Measurements from ENCODE around the gene WDFY4.

Gene WDFY4

DNA sequence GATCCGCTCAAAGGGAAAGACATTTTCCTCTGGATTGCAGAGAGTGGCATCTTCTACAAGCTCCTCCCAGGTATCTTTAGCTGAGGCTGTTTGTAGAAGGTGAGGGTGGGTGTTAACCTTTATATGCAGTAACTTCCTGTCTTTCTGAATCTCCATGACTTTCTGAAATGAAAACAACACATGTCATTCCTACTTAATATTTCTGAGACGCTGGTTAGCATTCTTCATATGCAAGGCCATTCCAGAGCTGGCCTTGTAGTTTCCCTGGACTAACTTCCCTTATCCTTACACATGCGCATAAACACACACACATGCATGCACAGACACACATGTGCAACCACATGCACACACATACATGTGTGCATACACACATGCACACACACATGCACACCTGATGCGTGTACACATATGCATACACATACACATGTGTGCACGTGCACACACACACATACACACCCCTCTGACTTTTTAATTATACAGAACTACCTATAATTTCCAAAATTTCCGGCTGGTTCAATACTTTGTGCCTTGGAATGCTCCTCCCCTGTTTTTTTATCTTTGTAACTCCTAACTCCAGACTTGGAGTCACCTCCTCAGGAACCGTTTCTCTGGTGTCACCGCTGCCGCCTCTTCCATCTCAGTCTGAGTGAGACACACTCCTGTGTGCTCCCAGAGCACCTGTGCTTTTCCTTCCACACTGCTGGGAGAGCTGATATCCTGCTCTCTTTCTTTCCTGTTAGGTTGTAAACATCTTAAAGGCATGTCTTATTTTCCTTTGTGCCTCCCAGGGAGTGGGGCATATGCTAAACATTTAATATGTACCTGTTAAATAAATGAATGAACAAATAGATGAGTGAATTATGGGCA lies 199.7 kb downstream of the WDFY4 start:
- no peak for DNase-seq

DNA sequence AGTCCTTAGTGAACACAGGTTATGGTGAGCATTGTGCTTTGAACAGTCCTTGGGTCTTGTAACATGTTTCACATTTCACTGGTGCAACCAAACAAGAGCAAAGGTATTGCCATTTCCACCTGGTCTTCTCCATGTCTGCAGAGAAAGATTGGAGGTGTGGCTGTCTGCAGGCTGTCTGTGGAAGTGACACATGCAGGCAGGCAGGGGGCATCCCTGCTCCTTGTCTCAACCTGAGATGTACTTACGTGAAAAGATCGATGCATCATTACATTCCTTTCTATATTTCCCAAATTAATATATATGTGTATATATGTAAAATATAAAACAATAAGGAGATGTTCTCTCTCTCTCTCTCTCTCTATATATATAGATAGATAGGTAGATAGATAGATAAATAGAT lies 200.7 kb downstream of the WDFY4 start:
- peak; percentile 45 for DNase-seq

DNA sequence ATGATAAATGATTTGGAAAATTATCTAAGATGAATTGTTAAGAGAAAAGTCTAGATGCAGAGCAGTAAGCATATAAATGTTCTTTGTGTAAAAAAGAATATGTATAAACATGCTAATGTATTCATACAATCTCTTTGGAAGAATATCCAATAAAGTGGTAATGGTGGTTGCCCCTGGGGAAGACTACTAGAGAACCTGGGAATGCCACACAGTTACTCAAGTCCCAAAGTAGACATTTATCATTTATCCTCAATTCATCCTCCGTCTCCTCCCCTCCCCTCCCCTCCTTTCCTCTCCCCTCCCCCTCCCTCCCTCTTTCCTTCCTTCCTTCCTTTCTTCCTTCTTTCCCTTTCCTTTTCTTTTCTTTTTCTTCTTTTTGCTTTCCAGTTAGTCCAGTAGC lies 203.3 kb downstream of the WDFY4 start:
- DNase-seq = no peak

DNA sequence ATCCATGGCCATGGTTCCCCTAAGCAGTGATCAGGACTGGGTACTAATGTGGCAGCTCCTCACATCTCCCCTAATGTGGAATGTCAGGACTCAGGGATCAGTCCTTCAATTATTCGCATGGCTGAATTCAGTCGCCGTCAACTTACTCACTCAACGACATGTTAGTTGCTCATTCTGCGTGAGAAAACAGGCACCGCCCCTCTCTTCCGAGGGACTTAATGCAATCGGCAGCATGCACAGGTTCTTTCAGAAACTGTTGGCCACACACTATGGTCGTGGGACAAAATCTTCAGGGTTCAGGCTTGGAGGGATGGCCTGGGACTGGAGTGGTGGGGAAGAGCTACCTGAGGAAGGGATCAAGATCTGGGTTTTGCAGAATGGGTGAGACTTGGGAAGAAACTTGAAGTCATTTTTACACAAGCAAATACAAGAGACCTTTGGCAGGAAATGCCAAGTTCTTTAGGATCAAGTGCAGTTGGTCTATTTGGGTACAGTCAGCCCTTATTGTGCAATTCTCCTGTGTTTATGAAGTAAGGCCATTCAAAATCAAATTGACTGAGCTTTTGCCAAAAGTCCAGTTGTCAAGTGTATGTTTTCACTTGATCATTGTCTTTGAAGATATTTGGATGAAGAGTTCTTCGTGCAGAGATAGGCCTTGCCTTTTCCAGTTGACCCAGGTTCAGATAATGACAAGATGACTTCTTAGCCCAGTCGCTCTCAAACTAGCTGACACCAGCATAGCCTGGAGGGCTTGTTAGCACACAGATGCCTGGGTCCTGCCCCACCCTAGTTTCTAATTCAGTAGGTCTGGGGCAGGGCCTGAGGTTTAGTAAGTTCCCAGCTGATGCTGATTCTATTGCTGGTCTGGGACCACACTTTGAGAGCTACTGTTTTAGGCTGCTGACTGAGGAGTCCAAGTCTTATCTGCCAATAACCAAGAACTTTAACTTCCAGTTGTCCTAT lies 206.5 kb downstream of the WDFY4 start:
- no peak for DNase-seq

DNA sequence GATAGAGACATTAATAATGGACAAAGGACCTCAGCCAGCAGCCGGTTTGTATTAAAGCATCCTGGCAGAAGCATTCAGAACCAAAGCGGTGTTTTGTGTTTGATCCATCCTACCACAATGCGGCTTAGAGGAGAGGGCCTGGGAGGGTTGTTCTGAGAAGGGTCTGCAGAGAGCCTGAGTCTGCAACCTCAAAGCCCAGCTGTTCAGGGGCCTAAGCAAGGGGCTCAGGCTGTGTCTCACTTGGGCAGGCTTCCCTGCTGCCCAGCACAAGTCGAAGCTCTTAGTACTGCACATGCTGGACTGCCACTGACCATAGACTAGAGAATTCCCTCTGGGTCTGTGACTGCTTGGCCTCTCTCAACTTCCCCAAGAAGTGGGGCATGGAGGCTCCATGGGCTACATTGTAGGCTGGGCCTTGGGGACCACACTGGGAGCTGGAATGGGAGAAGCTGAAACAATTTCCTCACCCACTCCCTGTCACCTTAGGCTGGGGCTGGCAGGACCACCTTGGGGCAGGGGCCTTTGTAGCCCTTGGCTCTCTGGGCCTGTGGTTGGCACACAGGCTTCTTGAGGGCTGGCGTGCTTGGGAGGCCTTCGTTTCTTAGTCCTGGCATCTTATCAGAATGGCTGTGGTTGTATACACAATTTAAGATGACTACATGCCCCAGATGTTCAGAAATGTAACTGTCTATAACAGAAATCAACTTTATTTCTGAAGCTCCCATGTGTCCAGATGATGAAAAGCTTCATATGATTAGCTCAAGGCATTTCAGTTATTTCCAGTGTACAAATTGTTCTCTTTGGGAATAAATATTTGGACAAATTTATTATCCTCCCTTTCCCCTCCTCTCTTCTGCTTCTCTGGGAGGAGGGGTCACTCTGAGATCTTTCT lies 210.5 kb downstream of the WDFY4 start:
- peak; percentile 44 for DNase-seq

DNA sequence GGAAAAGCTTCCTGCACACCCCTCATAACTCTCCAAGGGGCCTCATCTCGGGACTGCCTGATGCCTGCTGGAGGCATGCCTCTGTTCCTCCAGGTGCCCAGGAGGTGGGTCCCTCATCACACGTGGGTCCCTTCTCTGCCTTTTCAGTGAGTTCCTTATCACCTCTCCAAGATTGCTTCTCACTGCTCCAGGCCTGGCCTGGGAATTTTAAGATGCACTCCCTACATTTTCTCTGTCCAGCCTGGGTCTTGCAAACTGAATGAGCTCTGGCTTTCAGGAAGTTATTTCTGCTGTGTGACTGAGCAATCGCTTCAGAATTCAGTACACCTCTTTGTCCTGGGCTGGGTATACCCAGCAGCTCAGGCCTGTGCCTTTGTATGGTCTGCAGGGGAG lies 211.1 kb downstream of the WDFY4 start:
- no peak for DNase-seq

DNA sequence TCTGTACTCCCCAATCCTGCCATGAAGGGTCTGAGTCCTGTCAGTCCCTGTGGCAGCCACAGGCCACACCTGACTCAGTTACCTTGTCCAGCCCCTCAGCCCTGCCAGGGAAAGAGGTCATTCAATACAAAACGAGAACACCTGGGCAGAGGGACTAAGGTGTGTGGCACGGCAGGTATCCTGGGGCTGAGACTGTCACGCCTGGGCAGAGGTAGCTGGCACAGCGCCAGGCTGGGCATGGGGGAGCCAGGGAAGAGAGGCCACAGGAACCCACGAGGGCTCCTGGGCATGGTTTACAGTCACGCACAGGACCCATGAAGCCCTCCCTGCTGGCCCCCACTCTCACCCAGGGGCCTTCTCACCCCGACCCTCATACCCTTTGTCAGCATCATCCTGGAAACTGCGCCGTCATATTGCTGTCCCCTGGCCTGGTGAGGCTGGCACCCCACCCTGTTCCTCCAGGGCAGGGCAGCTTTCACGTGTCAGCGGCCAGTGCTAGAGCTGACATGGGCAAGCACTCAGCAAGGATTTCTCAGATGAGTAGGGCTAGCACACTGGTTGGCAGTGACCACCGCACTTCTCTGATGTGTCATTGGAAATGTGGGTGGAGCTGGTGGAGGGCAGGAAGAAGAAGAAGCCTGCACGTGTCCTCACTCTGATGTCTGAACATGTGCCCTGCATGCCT lies 212.2 kb downstream of the WDFY4 start:
- DNase-seq = no peak

DNA sequence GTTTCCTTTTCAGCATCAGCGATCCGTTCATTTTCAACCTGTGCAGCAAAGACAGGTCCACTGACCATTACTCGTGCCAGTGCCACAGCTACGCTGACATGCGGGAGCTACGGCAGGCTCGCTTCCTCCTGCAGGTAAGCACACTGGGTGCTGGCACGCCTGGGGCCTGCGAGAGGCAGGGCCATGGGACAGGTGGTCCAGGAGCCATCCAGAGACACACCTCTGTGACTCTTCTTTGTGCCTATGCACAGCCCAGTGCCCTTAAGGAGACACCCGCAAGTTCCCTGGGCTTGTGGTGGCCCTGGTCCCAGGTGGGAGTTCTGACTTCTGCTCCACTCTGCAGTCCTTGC lies 212.7 kb downstream of the WDFY4 start:
- no peak for DNase-seq

DNA sequence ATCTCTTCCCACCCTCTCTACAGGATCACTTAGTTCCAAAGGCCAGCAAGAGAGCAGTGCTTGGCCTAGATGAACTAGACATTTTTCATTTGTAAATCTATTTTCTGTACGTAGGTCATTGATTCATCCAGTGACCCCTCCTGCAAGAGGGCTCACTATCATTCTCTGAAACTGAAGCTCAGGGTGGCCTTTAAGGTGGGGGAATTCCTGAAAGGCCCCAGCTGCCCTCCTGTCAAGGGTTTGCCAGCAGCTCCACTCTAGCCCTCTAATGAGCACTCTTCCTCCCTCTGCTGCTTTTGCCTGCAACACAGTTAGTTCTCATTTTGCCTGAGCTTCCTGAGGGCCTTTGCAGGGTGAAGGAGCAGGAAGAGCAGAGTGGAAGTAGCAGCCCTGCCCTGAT lies 213.8 kb downstream of the WDFY4 start:
- DNase-seq = no peak

DNA sequence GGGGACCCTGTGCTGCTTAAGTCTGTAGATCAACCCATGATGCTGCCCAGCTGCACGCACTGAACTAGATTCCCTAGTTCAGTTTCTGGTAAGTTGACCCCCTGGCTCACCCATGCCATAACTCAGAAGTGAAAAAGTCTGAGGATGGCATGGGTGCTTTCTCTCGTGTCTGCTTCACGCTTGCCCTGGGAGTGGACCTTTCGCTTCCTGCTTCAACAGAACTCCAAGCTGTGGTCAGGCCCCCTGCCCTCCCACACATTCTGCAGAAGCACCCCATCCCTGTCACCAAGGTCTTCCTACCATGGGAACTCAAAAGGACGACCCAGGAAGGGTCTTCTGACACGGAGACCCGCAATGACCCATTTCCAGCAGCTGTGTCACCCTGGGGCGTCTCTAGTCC lies 215.1 kb downstream of the WDFY4 start:
- no peak for DNase-seq

DNA sequence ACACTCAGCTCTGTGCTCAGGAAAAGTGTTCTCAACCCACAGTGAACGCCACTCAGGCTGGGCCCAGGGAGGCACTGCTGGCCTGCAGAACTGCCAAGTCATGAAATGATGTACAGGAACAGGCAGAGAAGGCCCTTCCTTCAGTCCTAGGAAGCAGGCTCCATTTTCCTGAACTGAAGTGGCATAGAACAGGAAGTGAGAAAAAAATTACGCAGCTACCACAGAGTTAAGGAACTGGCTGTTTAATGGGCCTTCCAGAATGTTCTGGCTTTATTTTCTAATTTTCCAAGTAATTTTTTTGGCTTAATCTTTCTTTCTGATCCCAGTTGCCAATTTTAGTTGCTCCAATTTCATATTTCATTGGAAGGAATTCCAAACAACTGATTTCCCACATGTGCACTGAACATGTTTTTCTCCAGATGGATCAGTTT lies 215.7 kb downstream of the WDFY4 start:
- DNase-seq = peak; percentile 55

DNA sequence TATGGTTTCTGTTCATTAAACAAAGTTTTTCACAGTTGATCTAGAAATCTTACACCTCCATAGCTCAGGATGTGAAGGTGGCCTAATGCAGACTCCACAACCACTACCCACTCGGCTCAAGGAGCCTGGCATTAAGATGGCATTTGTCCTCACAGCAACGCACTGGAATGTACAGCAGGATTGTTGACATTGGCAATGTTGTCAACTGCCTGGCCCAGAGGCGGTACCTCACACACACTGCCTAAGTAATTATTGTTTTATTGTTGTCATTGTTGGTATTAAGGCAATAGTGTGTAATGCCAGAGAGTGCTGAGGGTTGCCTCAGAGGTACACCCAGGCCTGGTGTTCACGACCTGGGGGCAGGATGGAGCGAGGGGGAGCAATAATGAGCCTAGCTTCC lies 216.6 kb downstream of the WDFY4 start:
- DNase-seq = peak; percentile 10

DNA sequence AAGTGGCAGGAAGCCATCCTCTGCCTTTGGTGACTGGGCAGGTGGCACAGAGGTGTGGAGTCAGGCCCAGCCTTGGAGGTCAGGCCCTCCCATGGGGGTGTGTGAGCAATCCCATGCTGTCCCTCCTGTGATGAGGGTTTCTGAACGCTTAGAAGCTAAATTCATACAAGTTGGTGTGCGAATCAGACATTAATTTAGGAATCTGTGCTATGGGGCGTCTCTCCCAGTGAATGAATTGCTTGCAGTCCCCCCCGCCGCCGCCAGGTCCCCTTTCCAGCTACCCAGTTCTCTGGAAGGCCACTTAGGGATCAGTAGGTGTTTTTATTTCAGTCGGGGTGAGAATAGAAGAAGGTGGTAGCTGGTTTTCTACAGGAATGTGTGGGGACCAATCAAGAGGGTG lies 217.4 kb downstream of the WDFY4 start:
- peak; percentile 6 for DNase-seq

DNA sequence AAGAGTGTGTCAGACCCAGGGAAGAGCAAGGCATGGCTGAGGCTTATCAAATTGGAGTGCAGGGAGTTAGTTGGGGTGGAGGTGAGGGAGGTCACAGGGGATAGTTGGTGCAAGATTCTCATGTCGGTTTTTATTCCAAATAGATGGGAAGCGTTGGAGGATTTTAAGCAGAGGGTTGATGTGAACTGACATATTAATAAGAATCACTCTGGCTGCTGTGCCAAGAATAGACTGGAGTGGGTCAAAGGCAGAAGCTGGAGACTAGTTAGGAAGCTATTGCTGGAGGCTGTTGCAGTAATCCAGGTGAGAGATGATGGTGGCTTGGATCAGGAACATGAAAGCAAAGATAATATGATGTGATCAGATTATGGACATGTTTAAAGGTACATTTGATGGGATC lies 218.5 kb downstream of the WDFY4 start:
- DNase-seq = peak; percentile 3

DNA sequence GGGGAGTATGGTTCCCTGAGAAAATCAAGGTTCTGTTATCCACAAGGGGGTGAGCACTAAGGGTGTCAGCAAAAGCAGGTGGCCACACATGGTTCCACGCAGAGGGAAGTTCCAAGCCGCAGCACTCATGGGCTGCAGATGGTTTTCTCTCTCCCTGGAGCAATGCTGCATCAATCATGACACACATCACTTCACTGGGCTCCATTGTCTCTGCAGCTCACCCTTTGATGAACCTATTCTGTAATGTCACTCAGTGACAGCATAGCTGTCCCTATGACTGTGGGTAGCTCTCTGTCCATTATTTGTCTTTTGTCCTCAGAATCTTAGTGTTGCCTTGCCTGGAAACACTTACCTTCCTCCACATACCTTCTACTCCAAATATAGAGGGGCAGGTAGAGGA lies 220.2 kb downstream of the WDFY4 start:
- DNase-seq = no peak

DNA sequence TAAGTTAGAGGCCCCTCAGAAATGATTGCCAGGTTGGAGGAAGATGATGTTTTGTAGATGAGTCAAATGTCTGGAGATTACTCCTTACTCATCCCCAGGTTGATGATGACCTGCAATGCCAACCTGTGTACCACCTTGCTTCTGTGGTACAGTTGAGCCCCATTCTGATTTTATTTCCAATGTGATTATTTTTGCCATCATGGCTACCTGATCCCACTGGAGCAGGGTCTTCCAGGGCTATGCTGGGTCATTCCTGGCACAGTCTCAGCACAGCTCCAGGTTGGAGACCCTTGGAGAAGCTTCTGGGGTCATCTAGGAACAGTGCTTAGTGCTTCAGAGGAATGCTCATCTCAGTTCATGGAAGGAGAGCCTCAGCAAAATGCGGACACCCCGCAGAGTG lies 220.6 kb downstream of the WDFY4 start:
- peak; percentile 1 for DNase-seq

DNA sequence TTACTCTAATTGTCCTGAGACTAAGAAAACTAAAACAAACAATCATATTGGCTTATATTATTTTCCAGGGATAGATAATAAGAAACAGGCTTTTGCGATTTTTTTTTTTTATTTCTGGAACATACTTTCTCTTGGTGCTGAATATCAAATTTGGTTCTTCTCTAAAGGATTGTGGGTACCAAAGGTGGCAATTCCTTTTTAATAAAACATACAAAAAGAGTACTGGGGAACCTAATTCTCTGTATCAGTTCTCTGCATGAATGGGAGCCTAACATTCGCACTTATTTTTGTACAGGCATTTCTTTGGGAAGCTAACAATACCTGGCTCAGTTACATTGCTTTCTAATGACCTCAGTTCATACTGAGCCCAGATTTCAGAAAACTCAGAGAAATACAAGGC lies 222.2 kb downstream of the WDFY4 start:
- DNase-seq = no peak

DNA sequence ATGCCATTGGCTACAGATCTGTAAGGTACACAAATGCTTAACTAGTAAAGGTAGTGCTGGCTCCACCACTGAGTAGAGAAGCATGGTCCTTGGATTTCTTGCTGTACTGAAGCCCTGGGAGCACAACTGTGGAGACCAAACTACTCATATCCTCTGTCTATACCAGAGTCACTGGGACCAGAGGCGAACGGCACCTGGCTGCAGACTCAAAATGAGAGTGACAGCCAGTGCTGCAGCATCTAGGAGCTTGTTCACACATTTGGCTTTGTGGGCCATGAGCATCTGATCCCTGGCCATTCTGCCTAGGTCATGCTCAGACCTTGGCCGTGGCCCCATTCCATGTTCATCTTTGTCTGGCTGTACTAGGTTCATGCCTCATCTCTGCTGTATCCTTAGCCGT lies 223.1 kb downstream of the WDFY4 start:
- DNase-seq = no peak

DNA sequence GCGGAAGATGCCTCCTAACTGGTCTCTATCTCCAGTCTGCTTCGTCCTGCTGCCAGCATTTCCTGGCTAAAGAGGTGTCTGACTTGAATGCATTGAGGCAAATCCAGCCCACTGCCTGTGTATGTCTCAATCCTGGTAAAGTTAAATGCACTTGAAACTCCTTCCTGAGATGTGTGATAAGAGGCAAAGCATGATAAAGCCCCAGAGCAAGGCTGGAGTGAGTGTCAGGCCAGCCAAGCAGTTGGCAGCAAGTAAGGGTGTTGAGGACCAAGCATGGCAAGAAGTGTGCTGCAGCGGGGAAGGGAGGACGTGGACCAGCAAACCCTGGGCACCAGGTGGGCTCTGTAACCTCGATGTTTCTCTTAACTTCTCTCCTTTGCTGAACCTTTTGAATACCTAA lies 225.9 kb downstream of the WDFY4 start:
- DNase-seq = no peak

DNA sequence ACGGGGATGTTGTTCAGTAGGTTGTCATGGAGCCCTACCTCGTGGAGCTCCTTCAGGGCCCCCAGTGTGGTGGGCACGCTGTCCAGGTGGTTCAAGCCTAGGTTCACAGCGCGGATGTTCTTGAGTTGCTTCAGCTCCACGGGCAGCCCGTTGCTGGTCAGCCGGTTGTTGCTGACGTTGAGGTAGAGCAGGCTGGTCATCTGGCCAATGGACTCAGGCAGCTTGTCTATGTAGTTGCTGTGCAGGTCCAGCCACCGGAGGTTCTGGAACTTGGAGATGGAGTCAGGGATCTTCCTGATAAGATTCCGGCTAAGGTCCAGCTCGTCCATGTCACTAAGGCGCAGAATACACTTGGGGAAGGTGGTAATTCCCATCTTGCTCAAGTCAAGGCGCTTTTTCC lies 229.0 kb downstream of the WDFY4 start:
- DNase-seq = no peak

DNA sequence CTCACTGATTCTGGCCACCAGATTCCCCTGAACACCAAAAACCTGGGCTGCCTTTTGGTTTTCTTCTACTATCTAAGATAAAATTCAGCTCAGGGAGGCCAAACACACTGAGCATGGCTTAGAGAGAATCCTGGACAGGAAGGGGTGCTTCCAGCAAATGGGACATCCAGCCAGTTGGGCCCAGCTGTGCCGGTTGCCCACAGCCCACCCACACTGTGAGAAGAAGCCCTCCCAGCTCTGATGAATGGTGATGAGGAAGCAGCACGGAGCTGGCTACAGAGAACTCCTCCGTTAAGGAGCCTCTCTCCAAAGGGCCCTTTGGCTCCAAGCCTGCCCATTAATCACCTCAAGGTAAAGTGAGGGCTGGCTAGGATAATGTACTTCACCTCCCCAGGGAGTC lies 239.1 kb downstream of the WDFY4 start:
- peak; percentile 13 for DNase-seq

DNA sequence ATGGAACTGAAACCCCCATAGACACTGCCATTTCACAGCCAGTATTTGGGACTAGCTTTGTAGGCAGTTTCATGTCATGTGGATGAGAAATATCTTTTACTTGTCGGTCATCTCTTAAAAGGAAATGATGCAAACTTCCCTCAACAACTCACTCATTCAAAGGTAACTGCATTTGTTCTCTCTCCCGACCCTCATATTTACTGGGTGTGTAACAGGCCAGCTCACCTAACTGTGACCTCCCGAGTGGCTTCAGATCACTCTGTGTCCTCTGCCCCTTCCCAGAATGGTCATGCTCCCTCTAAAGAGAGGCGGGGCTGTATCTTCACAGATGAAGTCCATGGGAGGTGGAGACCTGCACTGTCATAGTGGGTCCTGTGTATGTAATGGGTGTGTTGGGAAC lies 240.3 kb downstream of the WDFY4 start:
- peak; percentile 6 for DNase-seq

Data from femur (tissue), 1 donor.